K562 (cell line): ENCODE data around the gene PACSIN3. TPM values are rescaled to one million over a fixed set of nuclear protein-coding genes. Genes with fewer than 3 reads are reported as not detected.

Experiments
- ATAC-seq: fragments of 200-7000 bp; cut with Tn5 transposase; 3 replicates; pipeline ENCODE4 v1.9.1; 2020; ENCODE audit warnings: moderate library complexity
- BruUV-seq: library from RNA; stranded (reverse); fragments of 400-500 nt; replicated peaks from 2 replicates; lab custom pipeline; 2021; lab: Mats Ljungman, UMichigan
- CTCF ChIA-PET: fragments of 300-600 bp; formaldehyde crosslinking; extraction: SDS; loops from one replicate; lab custom pipeline; 2021; ENCODE audit warnings: low intra/inter-chr PET ratio; lab: Yijun Ruan, JAX
- POLR2A ChIA-PET: fragments of 300-600, 350-650 bp; sonication (Branson Sonifier 250); formaldehyde crosslinking; extraction: SDS; loops from one replicate; lab custom pipeline; 2021; ENCODE audit warnings: antibody characterized with exemption, inconsistent platforms; lab: Yijun Ruan, JAX
- DNase-seq, 4 experiments: peaks; one replicate each; pipeline versions ENCODE4 v3.0.0 to v3.0.0-alpha.2; 2011 to 2018; ENCODE audit warnings: low spot score in 3 of 4, mixed read lengths in 3 of 4; ENCODE audit errors: extremely low read depth in 1 of 4
- FAIRE-seq: peaks from 2 replicates; lab custom pipeline; 2011; peaks lifted over from hg19 to GRCh38; lab: Jason Lieb, UNC
- H2AFZ ChIP-seq: 2 replicates; pipeline ENCODE4 v1.6.0; 2011; ENCODE audit warnings: low read depth, low read length, control low read depth, inconsistent platforms
- H3K27ac ChIP-seq: fragments of 200-600 bp; 3 replicates; pipeline ENCODE4 v1.8.0; 2011; ENCODE audit warnings: low read depth, mild to moderate bottlenecking, control low read depth, inconsistent platforms, low read length, moderate library complexity, mixed read lengths; ENCODE audit errors: extremely low read depth
- H3K27me3 ChIP-seq, 2 experiments: fragments of 300-600 bp in 1 of 2; 2 replicates in 1 of 2; 3 replicates in 1 of 2; pipeline versions ENCODE4 v1.6.0 to v1.8.0; 2011; ENCODE audit warnings: inconsistent platforms in 2 of 2, low read length in 2 of 2, mild to moderate bottlenecking in 1 of 2, mixed read lengths in 1 of 2, moderate library complexity in 1 of 2; ENCODE audit not compliant: control insufficient read depth in 2 of 2, insufficient read depth in 2 of 2
- H3K36me3 ChIP-seq: fragments of 300-600 bp; 3 replicates; pipeline ENCODE4 v1.8.0; 2011; ENCODE audit warnings: mild to moderate bottlenecking, low read length, inconsistent platforms; ENCODE audit not compliant: control insufficient read depth, insufficient read depth
- H3K4me1 ChIP-seq, 2 experiments: fragments of 200-600 bp in 1 of 2; replicated peaks in 1 of 2; 2 replicates in 1 of 2; 3 replicates in 1 of 2; pipeline versions ENCODE4 v1.5.1 to v1.8.0; 2011; ENCODE audit warnings: inconsistent platforms in 2 of 2, low read length in 2 of 2, mild to moderate bottlenecking in 1 of 2, mixed read lengths in 1 of 2, moderate library complexity in 1 of 2; ENCODE audit not compliant: control insufficient read depth in 2 of 2, insufficient read depth in 2 of 2
- H3K4me2 ChIP-seq: 2 replicates; pipeline ENCODE4 v1.6.1; 2011; ENCODE audit warnings: low read length, control low read depth, inconsistent platforms, mixed read lengths; ENCODE audit not compliant: insufficient read depth
- H3K4me3 ChIP-seq: fragments of 200-600 bp; sonication (generic), shearing (Covaris generic); 2 replicates; pipeline ENCODE4 v1.5.1; 2016; ENCODE audit warnings: control low read depth, inconsistent platforms
- H3K79me2 ChIP-seq: fragments of 200-600 bp; 3 replicates; pipeline ENCODE4 v1.8.0; 2011; ENCODE audit warnings: low read length, inconsistent platforms; ENCODE audit not compliant: control insufficient read depth, insufficient read depth
- H3K9ac ChIP-seq, 2 experiments: 2 replicates each; pipeline versions ENCODE4 v1.6.0 to v1.6.1; 2011; ENCODE audit warnings: low read depth in 2 of 2, low read length in 2 of 2, control low read depth in 1 of 2, inconsistent platforms in 1 of 2, mild to moderate bottlenecking in 1 of 2, mixed read lengths in 1 of 2; ENCODE audit not compliant: insufficient read depth in 1 of 2
- H3K9me1 ChIP-seq: one replicate; pipeline ENCODE4 v1.6.0; 2011; ENCODE audit warnings: inconsistent platforms, mild to moderate bottlenecking, low read length, moderate library complexity; ENCODE audit not compliant: control insufficient read depth, insufficient read depth
- H3K9me3 ChIP-seq: replicated peaks from 2 replicates; pipeline ENCODE4 v1.5.1; 2011; ENCODE audit warnings: low read depth, low read length, inconsistent platforms; ENCODE audit not compliant: control insufficient read depth, insufficient read depth
- H4K20me1 ChIP-seq: replicated peaks from 2 replicates; pipeline ENCODE4 v1.6.1; 2011; ENCODE audit warnings: low read length, inconsistent platforms, mixed read lengths; ENCODE audit not compliant: control insufficient read depth, insufficient read depth
- CHD1 ChIP-seq: fragments of 200-600 bp; sonication (generic); IDR thresholded peaks from one replicate; pipeline ENCODE4 v1.6.1; 2012; ENCODE audit warnings: mild to moderate bottlenecking, moderate library complexity, low read length, inconsistent platforms
- MCM5 ChIP-seq: fragments of 450-650 bp; IDR thresholded peaks from 2 replicates; pipeline ENCODE4 v1.6.1; 2016; ENCODE audit warnings: low read depth
- ZNF395 ChIP-seq: fragments of 200-800 bp; sonication (Bioruptor generic); IDR thresholded peaks from 2 replicates; pipeline ENCODE4 v1.6.1; 2017; ENCODE audit warnings: missing genetic modification characterization, missing compliant biosample characterization
- WGBS: fragments of 100-300 bp; shearing (Covaris generic); methylation state at CpG from one replicate; pipeline ENCODE4 v1.1.6; 2016; ENCODE audit warnings: low coverage, mixed read lengths; ENCODE audit not compliant: insufficient coverage; ENCODE audit errors: missing lambda C conversion rate; 5-methylcytosine and 5-hydroxymethylcytosine counted together
- in situ Hi-C: fragments of 300-500 bp; cut with MboI; formaldehyde crosslinking; loops from 4 replicates; pipeline ENCODE4 v1.15.0; 2018; ENCODE audit warnings: inconsistent platforms, mixed read lengths
- intact Hi-C: fragments of 100-400 bp; cut with micrococcal nuclease; formaldehyde crosslinking; loops from 2 replicates; pipeline ENCODE4 v1.14.2; 2022
- polyA plus RNA-seq, 8 experiments: library from polyadenylated mRNA; depleted of rRNA in 4 of 8; stranded (reverse) in 5 of 8; unstranded in 3 of 8; fragments of >200 nt; fragmentation: Nextera tagmentation in 2 of 8; fragmentation: Illumina TruSeq in 1 of 8; extraction: Ambion mirVana in 2 of 8; extraction: Trizol in 1 of 8; gene quantifications; 2 replicates each; pipeline versions ENCODE4 v1.2.1 to v1.2.3, GENCODE V29; 2011 to 2014; ENCODE audit warnings: inconsistent platforms in 1 of 8, missing spikeins in 1 of 8
- total RNA-seq, 7 experiments: library from RNA; depleted of rRNA in 6 of 7; stranded (reverse); fragments of >200 nt in 6 of 7; fragmentation: Illumina TruSeq in 2 of 7; extraction: Trizol in 2 of 7; gene quantifications; 2 replicates each; pipeline versions ENCODE4 v1.2.1 to v1.2.3, GENCODE V29; 2011 to 2021; ENCODE audit warnings: low replicate concordance in 1 of 7

Gene PACSIN3
- total and polyA plus RNA-seq, 9 of the 15 experiments (the other 6 are each of a cell fraction or from before 2014, with no cell fraction given), result 0.13 to 18.1 (median 7.1) TPM

GRCh38 chr11:47147681-47148080 lies 38.6 kb downstream of the PACSIN3 start:
- H3K9me1 ChIP-seq, result no peaks in the 10 kb centered on the region
- ChIA-PET POLR2A (interaction anchor here (0.5 to 0.6 kb wide), 2 partner anchors 17 to 301 kb away, joined by 3 read pairs; partner anchors contain the start of gene CKAP5), CTCF (no interaction called here)
- no TSS peak for BruUV-seq
- TF ChIP-seq ZNF395 (CRISPR knock-in tag), result no peak
- no peaks in the 10 kb centered on the region for H3K79me2 ChIP-seq
- in situ Hi-C loops, result no loop called here
- H3K4me2 ChIP-seq, result no peak overlapping the region
- no peak for FAIRE-seq
- H3K36me3 ChIP-seq, result no peaks in the 10 kb centered on the region
- no peak for ATAC-seq
- H3K4me3 ChIP-seq, result no peak overlapping the region
- intact Hi-C loops, result no loop called here
- H3K9me3 ChIP-seq, result no peaks in the 10 kb centered on the region
- WGBS, result 57% methylated on average over 7 of the region's 7 CpGs
- H3K27ac ChIP-seq, result no peak overlapping the region
- no peaks in the 10 kb centered on the region; a peak in 1 of 5 replicates for H3K4me1 ChIP-seq
- H4K20me1 ChIP-seq, result no peaks in the 10 kb centered on the region
- H3K9ac ChIP-seq, result 0 out of 4 replicates have a peak overlapping the region, but pooled peaks of 1 of the 2 experiments have one; percentile 33
- no peak overlapping the region for H2AFZ ChIP-seq
- no peak for DNase-seq
- no peaks in the 10 kb centered on the region for H3K27me3 ChIP-seq

DNA sequence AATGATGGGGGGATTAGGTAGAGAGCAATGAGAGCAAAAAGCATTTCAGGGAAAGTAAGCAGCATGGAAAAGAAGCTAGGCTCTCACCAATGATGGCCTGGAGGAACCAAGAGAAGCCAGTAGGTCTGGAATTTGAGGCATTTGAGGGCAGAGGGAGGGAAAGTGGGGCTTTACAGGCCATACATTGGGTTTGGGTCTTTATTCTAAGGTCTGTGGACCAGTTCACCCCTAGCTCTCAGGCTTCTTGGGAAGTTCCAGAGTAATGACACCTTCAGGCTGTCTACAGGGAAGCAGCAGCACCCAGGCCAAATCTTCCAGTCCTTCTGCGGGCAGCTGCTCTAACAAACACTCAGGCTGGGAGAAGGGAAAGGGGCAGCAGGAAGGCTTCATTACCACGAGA lies 39.0 kb downstream of the PACSIN3 start:
- CTCF ChIA-PET, result no interaction called here
- Histone ChIP-seq H3K4me3 (no peak overlapping the region), H3K27ac (no peak overlapping the region), H3K9ac (no peak overlapping the region), H3K27me3 (no peaks in the 10 kb centered on the region), H3K79me2 (no peaks in the 10 kb centered on the region), H3K9me3 (no peaks in the 10 kb centered on the region), H3K36me3 (no peaks in the 10 kb centered on the region), H3K9me1 (no peaks in the 10 kb centered on the region), H3K4me1 (no peaks in the 10 kb centered on the region; a peak in 1 of 5 replicates), H4K20me1 (no peaks in the 10 kb centered on the region), H2AFZ (no peak overlapping the region), H3K4me2 (no peak overlapping the region)
- no peak for TF ChIP-seq MCM5
- no peak for TF ChIP-seq CHD1
- POLR2A ChIA-PET, result interaction anchor here (0.6 to 1.2 kb wide), 4 partner anchors 16 to 252 kb away, joined by 3 to 4 read pairs (median 3); no protein-coding TSS in a partner anchor
- in situ Hi-C loops, result no loop called here
- no peak; the same call in 2 of the 3 replicates for ATAC-seq
- intact Hi-C loops, result no loop called here
- WGBS, result 20% methylated on average over 2 of the region's 2 CpGs
- no TSS peak for BruUV-seq
- FAIRE-seq, result no peak
- no peak for DNase-seq
